ENCODE measurements around the gene MMP2.

DNA sequence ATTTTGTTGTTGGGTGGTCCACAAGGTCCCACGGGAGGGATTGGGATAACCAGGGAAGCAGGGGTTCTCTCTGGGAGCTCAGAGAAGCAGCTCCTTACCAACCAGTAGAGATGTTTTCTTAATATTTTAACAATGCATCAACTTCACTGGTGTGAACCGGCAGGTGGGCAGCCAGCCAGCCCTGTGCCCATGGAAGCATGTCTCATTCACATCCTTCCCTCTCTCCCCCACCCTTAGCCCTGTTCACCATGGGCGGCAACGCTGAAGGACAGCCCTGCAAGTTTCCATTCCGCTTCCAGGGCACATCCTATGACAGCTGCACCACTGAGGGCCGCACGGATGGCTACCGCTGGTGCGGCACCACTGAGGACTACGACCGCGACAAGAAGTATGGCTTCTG is 9.3 kb downstream of the MMP2 start:
- no peak for TF ChIP-seq POLR2AphosphoS5 (IDR thresholded peaks at IDR 0.05)
- TF ChIP-seq EP300 (conservative IDR thresholded peaks at IDR 0.05; ENCODE audit: poor library complexity, severe bottlenecking): no peak
- no peak for TF ChIP-seq EZH2 (IDR thresholded peaks at IDR 0.05; ENCODE audit: borderline replicate concordance, insufficient read depth, low read length, poor library complexity, severe bottlenecking)

Data from neural cell (in vitro differentiated cells).